Left forelimb (tissue), 1 donor: ENCODE data around the gene CDRT15.
"Not testable (repeated sequence)": the region's sequence is repeated elsewhere in the genome, so short reads cannot be mapped to it uniquely, and the experiment has no call there.

Source experiments
- DNase-seq: peaks from one replicate; pipeline ENCODE4 v3.0.0-alpha.2; 2018; ENCODE audit warnings: low spot score

CDRT15 gene

GRCh38 chr17:14207791-14208190 is 28.9 kb downstream of the CDRT15 start:
- no peak for DNase-seq

- no peak for DNase-seq
Measured at GRCh38 chr17:14206891-14207290, 29.8 kb downstream of the CDRT15 start.

- no peak for DNase-seq
Measured at GRCh38 chr17:14205992-14206461, 30.6 kb downstream of the CDRT15 start.

GRCh38 chr17:14205380-14205779 is 31.3 kb downstream of the CDRT15 start:
- DNase-seq = no peak

GRCh38 chr17:14204546-14204945 is 32.1 kb downstream of the CDRT15 start:
- no peak for DNase-seq

- DNase-seq = no peak
Measured at GRCh38 chr17:14204084-14204483, 32.6 kb downstream of the CDRT15 start.

GRCh38 chr17:14203388-14203787 is 33.3 kb downstream of the CDRT15 start:
- no peak for DNase-seq

GRCh38 chr17:14202388-14203166 is 34.1 kb downstream of the CDRT15 start:
- no peak for DNase-seq

GRCh38 chr17:14201988-14202380 is 34.7 kb downstream of the CDRT15 start:
- DNase-seq = no peak

- DNase-seq = no peak
Measured at GRCh38 chr17:14201021-14201987, 35.4 kb downstream of the CDRT15 start.

GRCh38 chr17:14200354-14200753 is 36.3 kb downstream of the CDRT15 start:
- DNase-seq = no peak

- DNase-seq = no peak
Measured at GRCh38 chr17:14199601-14200000, 37.1 kb downstream of the CDRT15 start.

GRCh38 chr17:14198575-14198974 is 38.1 kb downstream of the CDRT15 start:
- no peak for DNase-seq

GRCh38 chr17:14198013-14198412 is 38.6 kb downstream of the CDRT15 start:
- no peak for DNase-seq

- no peak for DNase-seq
Measured at GRCh38 chr17:14197586-14197985, 39.1 kb downstream of the CDRT15 start.

GRCh38 chr17:14197057-14197456 is 39.6 kb downstream of the CDRT15 start:
- no peak for DNase-seq

GRCh38 chr17:14196377-14196997 is 40.2 kb downstream of the CDRT15 start:
- DNase-seq = no peak

- not testable (repeated sequence) for DNase-seq
Measured at GRCh38 chr17:14192636-14193344, 43.9 kb downstream of the CDRT15 start.

GRCh38 chr17:14192039-14192438 is 44.6 kb downstream of the CDRT15 start:
- DNase-seq = not testable (repeated sequence)

- not testable (repeated sequence) for DNase-seq
Measured at GRCh38 chr17:14191469-14191868, 45.2 kb downstream of the CDRT15 start.

- not testable (repeated sequence) for DNase-seq
Measured at GRCh38 chr17:14190774-14191173, 45.9 kb downstream of the CDRT15 start.

- not testable (repeated sequence) for DNase-seq
Measured at GRCh38 chr17:14186443-14186842, 50.2 kb downstream of the CDRT15 start.
